NT2/D1 (cell line): ENCODE measurements around the gene EFCAB14.

ENCODE experiments used
- SUZ12 ChIP-seq: IDR thresholded peaks from 2 replicates; pipeline ENCODE4 v1.6.1; 2011; ENCODE audit not compliant: insufficient read length, insufficient read depth; ENCODE audit errors: extremely low read depth
- YY1 ChIP-seq: IDR thresholded peaks from 2 replicates; pipeline ENCODE4 v1.6.1; 2011; ENCODE audit not compliant: insufficient read length, insufficient read depth
- ZNF274 ChIP-seq: IDR thresholded peaks from 2 replicates; pipeline ENCODE4 v1.6.1; 2011; ENCODE audit warnings: mild to moderate bottlenecking, low read depth, low read length

GRCh38 chr1:46689356-46689755 lies 29.6 kb downstream of the EFCAB14 start:
- TF ChIP-seq SUZ12 (no peak), YY1 (no peak), ZNF274 (no peak)
